ENCODE results near the gene RILPL2.
"Not testable (repeated sequence)": the region's sequence is repeated elsewhere in the genome, so short reads cannot be mapped to it uniquely, and the experiment has no call there.

The RILPL2 gene

GRCh38 chr12:123449856-123450255 lies 13.4 kb upstream of the RILPL2 start:
- DNase-seq (ENCODE audit: low read depth), result no peak

GRCh38 chr12:123449249-123449733 lies 12.8 kb upstream of the RILPL2 start:
- no peak for DNase-seq (ENCODE audit: low read depth)

- no peak for DNase-seq (ENCODE audit: low read depth)
These were observed 9.8 kb upstream of the RILPL2 start for GRCh38 chr12:123446333-123446713.

GRCh38 chr12:123445388-123446332 lies 9.2 kb upstream of the RILPL2 start:
- DNase-seq (ENCODE audit: low read depth), result no peak

- DNase-seq (ENCODE audit: low read depth), result no peak
These were observed 7.9 kb upstream of the RILPL2 start for GRCh38 chr12:123444092-123445026.

- no peak for DNase-seq (ENCODE audit: low read depth)
These were observed 6.3 kb upstream of the RILPL2 start for GRCh38 chr12:123442774-123443173.

- DNase-seq (ENCODE audit: low read depth), result no peak
These were observed 5.2 kb upstream of the RILPL2 start for GRCh38 chr12:123441523-123442164.

- DNase-seq (ENCODE audit: low read depth), result no peak
These were observed 858 bp downstream of the RILPL2 start for GRCh38 chr12:123435636-123436016.

GRCh38 chr12:123433615-123434014 lies 2.9 kb downstream of the RILPL2 start:
- DNase-seq (ENCODE audit: low read depth), result no peak

- DNase-seq (ENCODE audit: low read depth), result peak; percentile 8
These were observed 4.3 kb downstream of the RILPL2 start for GRCh38 chr12:123431951-123432817.

GRCh38 chr12:123429101-123429500 lies 7.4 kb downstream of the RILPL2 start:
- DNase-seq (ENCODE audit: low read depth), result not testable (repeated sequence)

GRCh38 chr12:123428591-123428990 lies 7.9 kb downstream of the RILPL2 start:
- no peak for DNase-seq (ENCODE audit: low read depth)

- no peak for DNase-seq (ENCODE audit: low read depth)
These were observed 9.3 kb downstream of the RILPL2 start for GRCh38 chr12:123427036-123427769.

GRCh38 chr12:123421314-123421713 lies 15.2 kb downstream of the RILPL2 start:
- DNase-seq (ENCODE audit: low read depth), result no peak

GRCh38 chr12:123410041-123410412 lies 26.5 kb downstream of the RILPL2 start:
- no peak for DNase-seq (ENCODE audit: low read depth)

- not testable (repeated sequence) for DNase-seq (ENCODE audit: low read depth)
These were observed 27.0 kb downstream of the RILPL2 start for GRCh38 chr12:123409284-123410040.

GRCh38 chr12:123408619-123409018 lies 27.9 kb downstream of the RILPL2 start:
- DNase-seq (ENCODE audit: low read depth), result not testable (repeated sequence)

- DNase-seq (ENCODE audit: low read depth), result not testable (repeated sequence)
These were observed 28.6 kb downstream of the RILPL2 start for GRCh38 chr12:123407934-123408333.

GRCh38 chr12:123407269-123407668 lies 29.2 kb downstream of the RILPL2 start:
- not testable (repeated sequence) for DNase-seq (ENCODE audit: low read depth)

GRCh38 chr12:123404581-123404980 lies 31.9 kb downstream of the RILPL2 start:
- DNase-seq (ENCODE audit: low read depth), result no peak

Data from stimulated activated CD8-positive, alpha-beta memory T cell treated with anti-CD3 and anti-CD28 coated beads, Interleukin-12 subunit alpha, Interleukin-12 subunit beta, amount 100 ng/mL, for 4 hours (primary cell).